Thyroid gland (tissue), 4 donors: Measurements from ENCODE around the gene SOD2.

Source experiments
- CTCF ChIP-seq, 6 experiments: fragments of 200-600 bp in 3 of 6; fragments of 450-650 bp in 3 of 6; sonication (generic) in 3 of 6; IDR thresholded peaks; one replicate each; pipeline ENCODE4 v1.5.1; 2016 to 2019; ENCODE audit warnings: antibody characterized with exemption in 6 of 6, mild to moderate bottlenecking in 2 of 6, inconsistent platforms in 1 of 6, moderate library complexity in 1 of 6
- POLR2A ChIP-seq, 2 donors: fragments of 450-650 bp; IDR thresholded peaks; one replicate each; pipeline ENCODE4 v1.6.1; 2017; ENCODE audit warnings: antibody characterized with exemption in 2 of 2, mild to moderate bottlenecking in 2 of 2, moderate library complexity in 1 of 2

DNA sequence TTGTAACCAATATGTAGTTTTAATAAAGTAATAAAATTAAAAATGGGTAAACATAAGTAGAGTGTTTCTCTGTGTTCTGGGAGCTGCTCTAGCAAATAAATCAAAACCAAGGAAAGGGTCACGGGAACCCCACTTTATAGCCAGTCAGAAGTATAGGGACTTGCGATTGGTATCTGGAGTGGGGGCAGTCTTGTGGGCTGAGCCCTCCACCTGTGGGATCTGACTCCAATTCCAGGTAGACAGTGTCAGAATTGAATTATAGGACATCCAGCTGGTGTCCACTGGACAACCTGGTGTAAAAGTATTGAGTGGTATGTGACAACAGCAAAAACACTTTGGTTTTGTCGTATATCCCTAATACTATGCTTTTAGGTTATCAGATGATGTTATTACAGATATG lies 14.5 kb downstream of the SOD2 start:
- no peak for TF ChIP-seq CTCF (IDR thresholded peaks at IDR 0.05)
- no peak for TF ChIP-seq POLR2A (IDR thresholded peaks at IDR 0.05)
